RPMI7951 (cell line): ENCODE measurements around the gene DKK1. TPM values are rescaled to one million over a fixed set of nuclear protein-coding genes. Genes with fewer than 3 reads are reported as not detected.
"Not testable (repeated sequence)": the region's sequence is repeated elsewhere in the genome, so short reads cannot be mapped to it uniquely, and the experiment has no call there.

Experiments
- DNase-seq: peaks from one replicate; pipeline ENCODE4 v3.0.0-alpha.2; 2012; ENCODE audit warnings: low read depth
- total RNA-seq: library from RNA; depleted of rRNA; stranded (reverse); fragments of >200 nt; shearing (Covaris generic); gene quantifications from 2 replicates; pipeline ENCODE4 v1.2.3, GENCODE V29; 2014

Gene DKK1
- total RNA-seq, 1 experiment from 2014 or later, result 4.7 TPM

DNA sequence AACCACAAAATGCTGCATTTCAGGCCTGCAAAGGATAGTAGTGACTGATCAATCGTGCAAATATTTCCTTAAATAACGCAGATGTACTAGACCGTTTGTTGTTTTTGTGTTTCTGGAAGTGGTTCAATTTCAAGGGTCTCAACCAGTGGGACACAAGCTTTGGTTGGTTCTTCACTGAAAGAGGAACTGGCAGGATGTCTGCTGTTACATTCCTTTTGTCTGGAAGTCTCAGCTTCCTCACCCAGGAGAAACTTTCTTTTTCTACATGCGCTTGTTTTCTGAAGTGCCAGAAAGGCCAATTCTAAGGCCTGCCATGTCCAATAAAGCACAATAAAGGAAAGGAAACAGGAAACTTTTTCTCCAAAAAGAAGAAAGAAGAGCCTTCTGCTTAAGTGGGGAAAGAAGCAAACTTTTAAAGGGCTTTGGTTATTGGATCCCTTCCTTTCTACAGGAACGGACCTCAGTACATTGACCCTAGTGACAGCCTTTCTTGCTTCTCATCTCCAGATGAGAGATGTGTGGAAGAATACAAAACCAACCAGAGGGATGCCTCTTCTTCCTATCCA, 4.1 kb downstream of the DKK1 start:
- DNase-seq, result peak; percentile 36

DNA sequence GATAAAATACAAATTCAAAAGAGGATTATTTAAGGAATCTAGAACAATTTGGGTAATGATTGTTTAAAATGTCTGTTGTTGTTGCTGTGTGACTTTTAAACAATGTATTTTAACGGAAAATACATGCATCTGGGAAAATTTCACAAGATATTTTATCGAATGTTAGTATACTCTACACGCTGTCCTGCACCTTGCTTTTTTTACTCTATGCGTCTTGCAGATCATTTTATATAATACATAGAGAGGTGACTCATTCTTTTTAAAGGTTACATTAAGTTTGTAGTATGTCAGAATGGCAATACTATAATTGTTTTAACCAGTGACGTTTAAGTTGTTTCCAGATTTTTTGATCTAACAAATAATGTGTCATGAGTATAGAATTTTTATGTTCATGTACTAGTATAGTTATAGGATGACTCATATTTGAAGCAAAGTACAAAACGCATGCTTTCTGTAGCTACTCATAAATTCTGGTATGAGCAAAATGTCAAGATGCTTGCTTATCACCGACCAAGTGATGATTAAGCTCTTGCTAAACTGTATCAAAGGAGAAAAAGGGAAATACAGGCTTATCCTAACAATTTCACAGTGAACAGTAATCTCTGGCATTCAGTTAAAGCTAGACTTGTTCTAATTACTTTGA, 4.9 kb downstream of the DKK1 start:
- peak; percentile 91 for DNase-seq

DNA sequence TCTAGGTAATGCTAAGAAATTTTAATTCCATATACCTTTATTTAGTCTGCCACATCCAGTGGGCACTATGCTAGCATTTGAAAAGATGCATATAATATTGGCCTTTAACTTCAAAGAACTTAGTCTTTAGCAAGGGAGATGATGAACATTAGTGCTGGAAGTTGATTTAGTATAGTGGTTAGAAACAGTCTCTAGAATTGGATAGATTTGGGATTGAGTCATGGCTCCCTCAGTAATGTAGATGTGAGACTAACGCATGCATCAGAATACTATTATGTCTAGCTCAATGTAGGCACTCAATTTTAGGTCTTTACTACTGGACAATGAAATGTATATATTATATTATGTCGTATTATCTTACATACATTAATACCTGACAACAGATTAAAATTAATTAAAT, 5.8 kb downstream of the DKK1 start:
- peak; percentile 25 for DNase-seq

DNA sequence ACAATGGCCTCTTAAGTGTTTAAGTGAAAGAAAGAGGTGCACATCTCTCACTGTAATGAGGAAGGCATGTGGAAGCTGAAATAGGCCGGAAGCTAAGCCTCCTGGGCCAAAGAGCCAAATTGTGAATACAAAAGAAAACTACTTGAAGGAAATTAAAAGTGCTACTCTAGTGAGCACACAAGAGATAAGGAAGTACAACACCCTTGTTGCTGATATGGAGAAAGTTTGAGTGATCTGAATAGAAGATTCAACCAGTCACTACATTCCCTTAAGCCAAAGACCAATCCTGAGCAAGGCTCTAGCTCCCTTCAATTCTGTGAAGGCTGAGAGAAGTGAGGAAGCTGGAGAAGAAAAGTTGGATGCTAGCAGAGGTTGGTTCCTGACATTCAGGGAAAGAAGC, 8.2 kb downstream of the DKK1 start:
- no peak for DNase-seq

DNA sequence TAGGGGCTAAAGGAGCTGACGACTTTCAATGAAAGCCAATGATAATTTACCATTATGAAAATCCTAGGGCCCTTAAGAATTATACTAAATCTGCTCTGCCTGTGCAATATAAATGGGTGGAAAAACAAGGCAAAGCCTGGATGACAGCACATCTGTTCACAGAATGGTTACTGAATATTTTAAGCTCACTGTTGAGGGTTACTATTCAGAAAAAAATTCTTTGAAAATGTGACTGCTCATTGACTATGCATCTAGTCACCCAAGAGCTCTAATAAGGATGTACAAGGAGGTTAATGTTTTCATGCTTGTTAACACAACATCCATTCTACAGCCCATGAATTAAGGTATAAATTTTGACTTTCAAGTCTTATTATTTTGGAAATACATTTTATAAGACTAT, 8.9 kb downstream of the DKK1 start:
- DNase-seq, result no peak

DNA sequence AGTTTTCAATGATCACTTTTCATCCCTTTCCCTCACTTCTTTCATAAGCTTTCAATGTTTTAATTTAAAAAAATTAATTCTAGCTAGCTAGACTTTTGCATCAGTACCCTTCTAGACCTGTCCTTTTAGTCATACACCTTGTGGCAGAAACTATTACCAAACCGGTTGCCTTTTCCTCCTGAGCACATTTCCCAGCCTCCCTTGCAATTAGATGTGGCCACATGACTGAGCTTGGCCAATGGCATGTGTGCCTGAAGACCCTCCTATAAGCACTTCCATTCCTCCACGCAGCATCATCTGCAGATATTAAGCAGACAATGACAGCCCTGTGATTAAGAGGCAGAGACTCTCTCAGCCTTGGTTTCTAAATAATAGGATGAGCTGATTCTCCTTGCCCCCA, 12.3 kb downstream of the DKK1 start:
- DNase-seq, result no peak

DNA sequence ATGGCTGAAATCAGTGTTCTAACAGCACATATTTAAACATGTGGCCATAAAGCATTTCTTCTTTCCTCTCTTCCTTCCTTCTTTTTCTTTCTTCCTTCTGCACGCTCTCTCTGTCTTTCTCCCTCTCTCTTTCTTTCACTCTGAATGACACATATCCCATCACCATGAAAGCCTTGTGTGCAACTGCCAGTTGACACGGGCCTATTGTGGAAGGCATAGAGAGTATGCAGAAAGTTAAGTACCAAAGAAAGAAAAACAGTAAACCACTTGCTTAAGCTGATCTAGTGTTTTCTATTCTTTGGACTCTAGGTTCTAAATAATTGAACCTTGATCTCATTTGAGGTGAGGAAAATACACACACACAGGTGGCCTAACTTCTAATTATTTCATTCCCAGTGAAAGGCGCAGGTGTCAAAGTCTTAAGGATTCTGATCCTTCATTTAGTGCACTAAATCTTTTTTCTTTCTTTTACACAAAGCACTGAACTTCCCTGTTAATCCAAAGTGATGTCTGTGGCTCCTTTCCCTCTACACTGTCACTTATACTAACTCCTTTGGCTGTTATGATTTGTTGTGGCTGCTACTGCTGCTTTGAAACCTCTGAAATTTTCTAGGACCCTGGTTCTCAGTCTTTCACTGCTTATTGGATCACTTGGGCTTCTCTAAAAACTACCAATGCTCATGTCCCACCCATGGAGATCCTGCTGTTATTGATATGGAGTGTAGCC, 17.7 kb downstream of the DKK1 start:
- DNase-seq, result no peak

DNA sequence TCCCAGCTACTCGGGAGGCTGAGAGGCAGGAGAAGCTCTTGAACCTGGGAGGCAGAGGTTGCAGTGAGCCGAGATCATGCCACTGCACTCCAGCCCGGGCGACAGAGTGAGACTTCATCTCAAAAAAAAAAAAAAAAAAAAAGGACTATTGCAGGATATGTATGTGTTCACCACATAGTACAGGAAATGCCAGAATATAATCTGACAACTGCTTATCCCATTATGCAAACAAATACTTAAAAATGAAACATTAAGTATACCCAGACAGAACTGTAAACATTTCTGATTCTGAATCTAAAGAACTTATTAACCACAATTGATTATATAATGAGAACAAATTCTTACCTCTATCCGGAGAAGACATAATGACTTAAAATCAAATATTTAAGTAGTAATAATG, 18.7 kb downstream of the DKK1 start:
- no peak for DNase-seq

DNA sequence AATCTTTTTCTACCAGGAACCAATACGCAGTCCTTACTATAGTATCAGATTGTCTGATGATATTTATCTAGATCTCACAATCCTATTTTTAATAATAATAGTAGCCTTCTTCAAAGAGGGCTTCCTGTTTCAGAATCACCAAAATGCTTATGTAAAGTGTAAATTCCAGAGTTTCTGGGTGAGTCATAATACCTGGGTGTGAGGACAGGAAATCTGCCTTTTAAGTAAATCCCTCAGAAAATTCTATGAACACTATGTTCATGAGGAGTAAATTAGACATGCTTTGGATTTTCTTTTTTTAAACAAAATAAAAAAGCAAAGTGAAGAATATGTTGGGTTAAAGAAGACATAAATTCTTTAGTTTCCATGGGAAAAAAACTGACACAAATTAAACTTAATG, 20.5 kb downstream of the DKK1 start:
- peak; percentile 45 for DNase-seq

DNA sequence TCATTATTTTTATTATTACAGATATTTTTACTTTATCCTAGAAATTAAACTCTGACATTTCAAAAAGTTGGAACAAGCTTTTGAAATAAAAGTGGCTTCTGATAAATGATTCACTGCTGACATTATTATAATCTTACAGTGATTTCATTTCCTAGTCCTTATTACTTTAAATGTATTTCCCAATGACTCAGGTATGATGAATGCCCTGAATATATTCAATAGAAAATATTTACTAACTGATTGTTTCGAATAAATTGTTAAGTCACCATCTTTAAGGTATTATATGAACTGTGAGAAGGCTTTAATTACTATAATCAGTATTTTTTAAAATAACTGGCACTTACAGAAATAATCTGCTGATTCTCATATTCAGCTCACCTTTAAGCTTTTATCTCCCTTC, 21.6 kb downstream of the DKK1 start:
- DNase-seq, result no peak

DNA sequence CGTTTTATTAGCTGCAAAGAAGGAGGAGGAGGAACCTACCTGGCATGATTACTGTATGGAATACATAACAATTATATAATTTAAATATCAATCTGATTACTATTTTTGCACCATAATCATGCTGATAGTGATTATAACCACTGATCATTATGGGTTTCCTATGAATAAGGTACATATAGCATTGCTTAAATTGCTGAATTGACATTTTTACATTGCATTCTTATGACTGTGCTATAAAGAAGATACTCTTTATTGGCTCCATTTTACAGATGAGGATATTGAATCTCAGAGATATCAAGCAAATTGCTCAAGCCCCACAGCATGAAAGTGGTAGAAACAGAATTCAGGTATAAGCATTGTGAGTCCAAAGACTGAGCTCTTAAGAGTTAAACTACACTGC, 23.1 kb downstream of the DKK1 start:
- no peak for DNase-seq

DNA sequence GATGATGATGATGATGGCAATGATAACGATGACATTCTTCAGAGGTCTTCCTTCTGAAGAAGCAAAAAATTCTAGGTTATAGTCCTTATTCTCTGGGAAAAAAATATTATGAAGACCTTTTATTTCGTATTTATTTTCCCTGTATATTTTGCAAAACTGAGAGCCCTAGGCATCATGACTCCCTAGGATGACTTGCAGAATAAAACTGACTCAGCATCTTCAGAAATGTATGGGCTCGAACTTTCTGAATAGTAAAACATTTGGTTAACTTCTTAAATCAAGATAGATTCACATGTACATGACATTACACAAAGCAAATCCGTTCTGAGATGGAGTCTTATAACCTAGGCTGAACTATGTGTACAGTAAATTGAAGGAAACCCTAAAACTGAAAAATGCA, 29.4 kb downstream of the DKK1 start:
- DNase-seq, result no peak

DNA sequence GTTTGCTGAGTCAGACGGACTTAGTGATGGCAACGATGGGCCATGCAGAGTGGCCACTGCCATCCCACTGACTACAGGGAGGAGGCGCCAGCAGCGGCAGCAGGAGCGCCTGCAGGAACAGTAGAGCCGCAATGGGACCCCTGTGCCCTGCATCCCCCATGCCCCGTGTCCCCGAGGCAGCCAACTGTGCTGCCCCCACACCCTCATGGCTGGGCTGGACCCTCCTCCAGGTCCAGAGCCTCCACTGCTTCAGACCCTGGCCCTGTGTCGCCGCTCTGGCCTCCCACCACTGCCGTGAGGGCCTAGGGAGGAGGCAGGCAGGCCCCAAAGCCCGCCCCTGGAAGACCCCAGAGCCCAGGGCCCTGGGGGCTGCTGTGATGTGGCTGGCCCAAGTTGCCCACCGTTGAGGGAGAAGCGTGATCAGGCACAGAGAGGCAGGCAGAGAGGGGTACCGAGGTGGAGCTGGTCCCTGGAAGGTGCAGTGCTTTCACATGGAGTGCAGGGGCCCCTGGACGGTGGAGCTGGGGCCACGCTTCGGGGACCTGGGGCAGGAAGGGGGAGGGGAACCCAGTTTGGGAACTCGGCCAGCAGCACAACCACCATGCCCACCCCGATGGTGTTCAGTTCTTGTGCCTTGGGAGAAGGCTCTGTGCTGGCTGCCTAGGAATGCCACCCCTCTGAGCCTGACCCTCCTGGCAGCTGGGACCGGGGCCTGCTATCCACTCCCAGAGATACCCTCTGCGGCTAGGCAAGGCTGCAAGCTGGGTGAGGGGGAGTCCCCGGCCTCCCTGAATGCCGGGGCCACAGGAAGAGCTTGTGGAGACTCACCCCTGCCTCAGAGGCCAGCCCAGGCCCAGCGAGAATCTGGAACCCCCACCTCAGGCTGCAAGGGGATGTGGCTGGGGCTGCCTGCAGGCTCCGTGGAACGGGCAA, 32.6 kb downstream of the DKK1 start:
- DNase-seq, result no peak

DNA sequence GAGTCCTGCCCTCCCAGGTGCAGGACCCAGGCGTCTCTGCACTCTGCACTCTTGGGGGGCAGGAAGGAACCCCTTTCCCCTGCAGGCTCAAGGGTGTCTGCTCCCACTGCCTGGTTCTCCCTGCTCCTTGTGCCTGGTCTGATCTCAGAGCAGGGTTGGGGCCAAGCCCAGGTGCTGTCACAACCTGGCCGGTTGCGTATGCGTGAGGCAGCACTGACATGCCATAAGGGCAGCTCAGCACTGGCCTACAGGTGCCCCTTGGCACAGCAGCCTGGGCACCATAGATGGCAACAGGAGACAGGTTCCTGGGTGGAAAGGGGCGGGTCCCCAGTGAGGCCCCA, 33.2 kb downstream of the DKK1 start:
- no peak for DNase-seq

DNA sequence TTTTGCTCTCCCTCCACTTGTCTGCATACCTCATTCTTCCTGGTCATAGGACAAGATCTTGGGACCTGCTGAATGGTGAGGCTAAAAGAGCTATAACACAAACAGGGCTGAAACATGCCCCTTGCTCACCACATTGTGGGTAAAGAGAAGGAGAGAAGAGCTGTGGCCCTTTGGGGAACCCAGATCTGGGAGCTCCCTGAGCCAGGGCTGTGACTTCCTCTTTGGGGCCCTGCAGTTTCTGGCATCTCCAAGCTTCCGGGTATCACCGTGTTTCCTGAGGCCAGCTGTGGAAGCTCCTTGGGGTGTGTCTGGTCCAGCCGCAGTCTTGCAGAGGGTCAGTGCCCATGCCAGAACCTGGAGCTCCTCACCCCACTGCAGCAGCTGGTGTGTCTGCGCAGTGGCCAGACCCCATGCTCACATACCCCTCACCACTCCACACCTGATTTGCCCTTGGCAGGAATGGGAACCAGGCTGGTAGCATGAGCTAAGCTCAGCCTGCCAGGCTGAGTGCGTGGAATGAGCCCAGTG, 34.0 kb downstream of the DKK1 start:
- no peak for DNase-seq

DNA sequence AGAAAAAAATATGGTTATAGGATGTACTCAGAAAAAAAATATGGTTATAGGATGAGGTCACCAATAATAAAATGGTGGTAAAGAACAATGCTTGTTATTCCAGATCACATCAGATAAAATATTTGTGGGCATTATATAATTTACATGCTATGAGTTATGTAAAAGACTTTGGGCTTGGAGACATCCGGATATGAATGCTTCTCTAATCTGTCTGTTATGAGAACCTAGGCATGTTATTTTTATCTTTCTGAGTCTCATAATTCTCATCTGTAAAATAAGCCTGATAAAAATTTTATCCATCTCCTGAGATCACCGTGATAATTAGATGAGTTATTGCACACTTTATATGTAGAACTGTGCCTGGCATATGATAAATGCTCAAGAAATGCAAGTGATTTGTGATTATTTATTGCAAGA, 37.8 kb downstream of the DKK1 start:
- DNase-seq, result no peak

DNA sequence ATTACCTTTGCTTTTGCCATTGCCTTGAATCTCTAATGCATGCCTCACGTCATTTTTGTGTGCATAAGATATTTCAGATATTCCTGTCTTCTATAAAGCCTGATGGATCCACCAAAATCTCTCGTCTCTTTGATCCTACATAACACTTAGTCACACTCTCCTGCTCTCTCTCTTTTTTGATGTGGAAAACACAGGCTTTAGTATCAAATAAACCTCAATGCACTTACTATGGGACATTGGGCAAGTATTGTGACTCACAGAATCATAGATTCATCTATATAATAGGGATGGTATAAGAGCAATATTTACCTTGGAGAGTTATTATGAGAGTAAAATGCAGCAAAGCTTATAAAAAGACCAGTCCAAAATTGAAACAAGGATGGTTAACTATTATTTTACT, 39.1 kb downstream of the DKK1 start:
- DNase-seq, result no peak

DNA sequence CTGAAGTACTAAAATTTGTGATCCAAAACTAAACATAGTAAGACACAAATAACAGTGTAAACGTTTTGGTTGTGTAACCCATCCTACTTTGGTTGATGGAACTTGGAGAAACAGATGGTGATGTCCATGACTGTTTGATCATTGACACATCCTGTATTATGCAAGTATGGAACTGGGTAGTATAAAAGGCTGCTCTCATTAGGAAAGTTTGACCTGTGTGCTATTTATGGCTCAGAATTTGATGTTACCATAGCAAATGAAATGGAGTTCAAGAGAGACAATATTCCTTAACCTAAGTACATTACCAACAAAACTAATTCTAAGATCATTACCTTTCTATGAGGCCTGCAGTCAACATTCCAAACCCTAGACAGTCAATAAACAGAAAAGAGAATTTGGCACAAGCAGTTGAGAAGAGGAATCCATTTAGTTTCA, 39.9 kb downstream of the DKK1 start:
- peak; percentile 21 for DNase-seq

DNA sequence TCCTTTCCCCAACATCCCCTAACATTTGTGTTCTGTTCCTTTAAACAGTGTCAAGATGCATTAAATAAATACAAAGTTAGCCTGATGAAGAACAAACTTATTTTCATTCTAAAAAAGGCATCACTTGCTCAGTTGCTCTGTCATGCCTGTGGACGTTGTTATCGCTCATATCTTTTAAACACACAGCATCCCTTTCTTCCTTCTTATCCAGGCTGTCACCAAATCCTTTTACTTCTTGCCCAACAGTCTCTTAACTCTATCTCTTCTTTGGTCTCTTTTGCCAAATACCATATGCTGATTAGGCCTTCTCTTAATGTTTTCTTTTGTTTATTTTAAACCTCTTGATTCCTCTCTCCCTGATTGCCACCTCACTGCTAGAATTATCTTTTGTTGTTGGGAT, 43.9 kb downstream of the DKK1 start:
- DNase-seq, result no peak

DNA sequence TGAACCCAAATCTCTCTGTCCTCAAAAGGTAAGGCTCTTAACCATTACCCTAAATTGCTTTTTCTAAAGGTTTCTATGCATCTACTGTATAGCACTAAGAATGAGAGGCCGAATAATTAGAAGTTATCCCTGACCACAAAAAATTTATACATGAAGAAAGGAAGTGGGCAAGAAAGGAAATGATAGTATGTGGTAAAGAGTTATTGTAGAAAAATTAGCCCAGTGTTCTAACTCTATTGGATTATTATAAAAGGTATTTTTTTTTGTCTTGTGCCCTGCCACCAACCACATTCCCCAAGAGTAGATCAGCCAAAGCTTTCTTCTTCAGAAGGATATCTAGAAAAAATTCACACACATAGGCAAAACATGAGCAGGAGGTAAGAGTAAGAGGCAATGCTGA, 45.4 kb downstream of the DKK1 start:
- DNase-seq, result no peak

DNA sequence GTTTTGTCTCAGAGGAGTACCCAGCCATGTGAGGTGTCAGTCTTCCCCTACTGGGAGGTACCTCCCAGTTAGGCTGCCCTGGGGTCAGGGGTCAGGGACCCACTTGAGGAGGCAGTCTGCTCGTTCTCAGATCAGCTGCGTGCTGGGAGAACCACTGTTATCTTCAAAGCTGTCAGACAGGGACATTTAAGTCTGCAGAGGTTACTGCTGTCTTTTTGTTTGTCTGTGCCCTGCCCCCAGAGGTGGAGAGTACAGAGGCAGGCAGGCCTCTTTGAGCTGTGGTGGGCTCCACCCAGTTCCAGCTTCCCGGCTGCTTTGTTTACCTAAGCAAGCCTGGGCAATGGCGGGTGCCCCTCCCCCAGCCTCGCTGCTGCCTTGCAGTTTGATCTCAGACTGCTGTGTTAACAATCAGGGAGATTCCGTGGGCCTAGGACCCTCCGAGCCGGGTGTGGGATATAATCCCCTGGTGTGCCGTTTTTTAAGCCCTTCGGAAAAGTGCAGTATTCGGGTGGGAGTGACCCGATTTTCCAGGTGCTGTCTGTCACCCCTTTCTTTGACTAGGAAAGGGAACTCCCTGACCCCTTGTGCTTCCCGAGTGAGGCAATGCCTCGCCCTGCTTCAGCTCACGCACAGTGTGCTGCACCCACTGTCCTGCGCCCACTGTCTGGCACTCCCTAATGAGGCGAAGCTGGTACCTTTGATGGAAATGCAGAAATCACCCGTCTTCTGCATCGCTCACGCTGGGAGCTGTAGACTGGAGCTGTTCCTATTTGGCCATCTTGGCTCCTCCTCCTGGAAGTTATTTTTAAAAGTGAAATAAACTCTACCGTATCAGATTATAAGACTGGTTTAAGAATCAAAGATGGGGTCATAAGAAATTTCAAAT, 51.7 kb downstream of the DKK1 start:
- not testable (repeated sequence) for DNase-seq
